Loucy (cell line): Measurements from ENCODE around the gene MSANTD4.
A peak's percentile ranks its signal among the peaks of the same experiment; 100 is the strongest.

Source experiments
- H2AFZ ChIP-seq: fragments of 200-600 bp; sonication (generic); 2 replicates; pipeline ENCODE4 v1.6.0; 2016; ENCODE audit warnings: antibody characterized with exemption, mild to moderate bottlenecking, low read length, moderate library complexity
- H3F3A ChIP-seq: fragments of 200-600 bp; 2 replicates; pipeline ENCODE4 v1.6.0; 2016; ENCODE audit warnings: antibody characterized with exemption, low read depth, mild to moderate bottlenecking
- H3K27me3 ChIP-seq: fragments of 200-600 bp; sonication (generic); 2 replicates; pipeline ENCODE4 v1.6.1; 2014; ENCODE audit warnings: low read length, mild to moderate bottlenecking; ENCODE audit not compliant: insufficient read depth, poor library complexity, severe bottlenecking
- H3K36me3 ChIP-seq: fragments of 200-600 bp; sonication (generic); 2 replicates; pipeline ENCODE4 v1.6.1; 2016; ENCODE audit warnings: low read length; ENCODE audit not compliant: insufficient read depth
- H3K4me1 ChIP-seq: fragments of 200-600 bp; sonication (generic); 2 replicates; pipeline ENCODE4 v1.5.1; 2014; ENCODE audit warnings: low read length, mild to moderate bottlenecking; ENCODE audit not compliant: insufficient read depth, poor library complexity, severe bottlenecking
- H3K4me2 ChIP-seq: fragments of 200-600 bp; sonication (generic); 2 replicates; pipeline ENCODE4 v1.6.0; 2014; ENCODE audit warnings: antibody characterized with exemption, low read length, low read depth, mild to moderate bottlenecking; ENCODE audit not compliant: poor library complexity, severe bottlenecking
- H3K4me3 ChIP-seq: fragments of 200-600 bp; sonication (generic); 2 replicates; pipeline ENCODE4 v1.5.1; 2014; ENCODE audit warnings: low read length, mild to moderate bottlenecking, mixed read lengths; ENCODE audit not compliant: poor library complexity, severe bottlenecking
- H3K79me2 ChIP-seq: fragments of 200-600 bp; sonication (generic); 2 replicates; pipeline ENCODE4 v1.6.1; 2014; ENCODE audit warnings: low read length; ENCODE audit not compliant: insufficient read depth
- H3K9ac ChIP-seq: fragments of 200-600 bp; sonication (generic); 2 replicates; pipeline ENCODE4 v1.6.0; 2014; ENCODE audit warnings: mild to moderate bottlenecking, low read depth, low read length, moderate library complexity; ENCODE audit not compliant: poor library complexity, severe bottlenecking
- H3K9me2 ChIP-seq: fragments of 200-600 bp; sonication (generic); replicated peaks from 2 replicates; pipeline ENCODE4 v1.6.1; 2016; ENCODE audit warnings: low read depth, low read length, mixed read lengths
- H3K9me3 ChIP-seq: fragments of 200-600 bp; sonication (generic); 2 replicates; pipeline ENCODE4 v1.6.1; 2014; ENCODE audit warnings: mild to moderate bottlenecking, antibody characterized with exemption, low read length, low read depth; ENCODE audit not compliant: insufficient read depth
- H4K20me1 ChIP-seq: fragments of 200-600 bp; sonication (generic); 2 replicates; pipeline ENCODE4 v1.6.0; 2014; ENCODE audit warnings: antibody characterized with exemption, low read length, mild to moderate bottlenecking; ENCODE audit not compliant: insufficient read depth, poor library complexity, severe bottlenecking
- EZH2phosphoT487 ChIP-seq: fragments of 200-600 bp; IDR thresholded peaks from 2 replicates; pipeline ENCODE4 v1.6.1; 2018; ENCODE audit warnings: antibody characterized with exemption, mild to moderate bottlenecking, moderate library complexity, borderline replicate concordance
- TF ChIP-seq, protein P1 (sequence below): fragments of 200-600 bp; sonication (generic); conservative IDR thresholded peaks from 2 replicates; pipeline ENCODE4 v1.5.1; 2014; ENCODE audit warnings: mild to moderate bottlenecking, antibody characterized with exemption, low read length

The MSANTD4 gene

DNA sequence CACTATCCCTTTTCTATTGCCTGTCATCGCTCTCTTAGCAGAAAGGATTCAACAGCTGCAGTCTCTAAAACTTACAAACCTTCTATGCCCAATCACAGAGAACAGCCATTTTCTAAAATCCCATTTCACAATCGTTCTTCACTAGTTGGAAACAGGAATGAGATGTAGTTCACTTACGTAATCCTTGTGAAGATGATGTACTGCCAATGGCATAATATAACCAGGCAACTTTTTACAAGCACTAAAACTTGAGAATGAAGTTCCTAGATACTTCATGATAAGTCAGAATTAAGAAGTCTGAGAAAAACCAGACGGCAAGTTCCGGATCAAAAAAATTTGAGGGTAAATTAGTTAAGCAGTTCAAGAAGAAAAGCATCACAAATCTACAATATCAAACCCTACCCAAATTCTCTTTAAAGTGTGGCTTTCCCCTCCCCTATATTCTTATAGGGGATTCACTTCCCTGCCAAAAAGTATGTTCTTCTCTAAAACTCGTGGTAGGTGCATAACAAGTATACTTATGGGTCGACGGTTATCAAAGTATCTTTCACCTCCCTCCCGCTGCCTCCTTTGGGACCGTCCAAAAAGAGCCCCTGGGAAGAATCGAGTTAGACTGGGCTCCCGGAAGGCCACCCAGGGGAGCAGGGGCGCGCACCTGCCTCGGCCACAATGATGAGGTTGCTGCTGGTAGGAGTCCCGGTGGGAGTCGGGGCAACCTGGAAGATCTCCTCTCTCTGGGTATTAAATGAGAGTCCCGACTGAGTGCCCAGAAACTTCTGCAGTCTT, 666 bp downstream of the MSANTD4 start:
- Histone ChIP-seq H3F3A (no peaks in the 10 kb centered on the region), H3K36me3 (no peaks in the 10 kb centered on the region), H3K79me2 (peaks cover 55% of the 10 kb centered on the region), H3K9me3 (no peaks in the 10 kb centered on the region), H3K4me2 (peak overlapping the region; percentile 84), H3K4me1 (peaks cover 57% of the 10 kb centered on the region), H2AFZ (peak overlapping the region; percentile 95), H3K27me3 (peaks cover 28% of the 10 kb centered on the region), H3K9ac (peak overlapping the region; percentile 76), H3K9me2 (no peaks in the 10 kb centered on the region), H4K20me1 (peaks cover 45% of the 10 kb centered on the region), H3K4me3 (peak overlapping the region; percentile 96)
- TF ChIP-seq EZH2phosphoT487: no peak
- TF ChIP-seq, protein P1, sequence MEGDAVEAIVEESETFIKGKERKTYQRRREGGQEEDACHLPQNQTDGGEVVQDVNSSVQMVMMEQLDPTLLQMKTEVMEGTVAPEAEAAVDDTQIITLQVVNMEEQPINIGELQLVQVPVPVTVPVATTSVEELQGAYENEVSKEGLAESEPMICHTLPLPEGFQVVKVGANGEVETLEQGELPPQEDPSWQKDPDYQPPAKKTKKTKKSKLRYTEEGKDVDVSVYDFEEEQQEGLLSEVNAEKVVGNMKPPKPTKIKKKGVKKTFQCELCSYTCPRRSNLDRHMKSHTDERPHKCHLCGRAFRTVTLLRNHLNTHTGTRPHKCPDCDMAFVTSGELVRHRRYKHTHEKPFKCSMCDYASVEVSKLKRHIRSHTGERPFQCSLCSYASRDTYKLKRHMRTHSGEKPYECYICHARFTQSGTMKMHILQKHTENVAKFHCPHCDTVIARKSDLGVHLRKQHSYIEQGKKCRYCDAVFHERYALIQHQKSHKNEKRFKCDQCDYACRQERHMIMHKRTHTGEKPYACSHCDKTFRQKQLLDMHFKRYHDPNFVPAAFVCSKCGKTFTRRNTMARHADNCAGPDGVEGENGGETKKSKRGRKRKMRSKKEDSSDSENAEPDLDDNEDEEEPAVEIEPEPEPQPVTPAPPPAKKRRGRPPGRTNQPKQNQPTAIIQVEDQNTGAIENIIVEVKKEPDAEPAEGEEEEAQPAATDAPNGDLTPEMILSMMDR: no peak

DNA sequence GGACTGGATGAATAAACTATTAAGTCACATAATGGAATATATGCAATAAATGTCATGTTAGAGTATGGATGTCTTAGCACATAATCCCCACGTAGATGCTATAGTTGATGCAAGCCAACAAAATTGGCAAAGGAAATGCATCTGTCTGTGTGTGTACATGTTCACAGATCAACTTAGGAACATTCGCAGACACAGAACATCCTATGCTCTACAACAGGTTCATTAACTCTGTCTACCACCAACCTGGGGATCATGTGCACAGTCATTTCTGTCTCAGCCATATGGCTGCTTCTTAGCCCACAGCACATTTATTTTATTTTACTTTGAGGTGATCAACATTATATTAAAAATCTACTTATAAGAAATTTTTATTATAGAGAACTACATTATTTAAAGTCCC, 4.9 kb downstream of the MSANTD4 start:
- H3K36me3 ChIP-seq: no peaks in the 10 kb centered on the region
- H3K9me2 ChIP-seq: no peaks in the 10 kb centered on the region

DNA sequence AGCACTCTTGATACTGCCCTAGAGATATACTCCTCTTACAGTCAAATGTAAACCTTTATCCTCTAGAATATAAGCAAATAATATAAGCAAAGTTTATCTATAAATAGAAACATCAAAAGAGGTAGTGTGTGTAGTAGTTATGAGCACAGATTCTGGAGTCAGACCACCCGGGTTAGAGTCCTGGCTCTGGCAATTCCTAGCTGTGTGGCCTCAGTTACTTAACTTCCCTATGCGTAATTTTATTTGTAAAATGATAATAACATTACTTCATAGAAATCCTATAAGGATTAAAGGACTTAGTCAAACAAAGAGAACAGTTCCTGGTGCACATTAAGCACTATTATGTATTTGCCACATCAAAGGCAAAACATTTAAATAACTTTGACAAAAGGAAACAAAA, 7.0 kb downstream of the MSANTD4 start:
- peak overlapping the region; percentile 16 for H3K4me3 ChIP-seq
- H3K27me3 ChIP-seq: no peaks in the 10 kb centered on the region
- no peaks in the 10 kb centered on the region for H3F3A ChIP-seq
- peaks cover 8% of the 10 kb centered on the region for H3K36me3 ChIP-seq
- H3K4me2 ChIP-seq: peak overlapping the region; percentile 84
- no peak overlapping the region for H3K9ac ChIP-seq
- peaks cover 65% of the 10 kb centered on the region for H4K20me1 ChIP-seq
- peaks cover 85% of the 10 kb centered on the region for H3K79me2 ChIP-seq
- H2AFZ ChIP-seq: no peak overlapping the region
- TF ChIP-seq, protein P1: no peak
- no peak for TF ChIP-seq EZH2phosphoT487
- H3K9me2 ChIP-seq: no peaks in the 10 kb centered on the region
- no peaks in the 10 kb centered on the region for H3K9me3 ChIP-seq
- H3K4me1 ChIP-seq: peaks cover 54% of the 10 kb centered on the region

More for the DNA sequence above, 4.9 kb downstream of the MSANTD4 start:
- peaks cover 66% of the 10 kb centered on the region for H3K4me1 ChIP-seq
- H3K4me3 ChIP-seq: peak overlapping the region; percentile 96
- H3K9ac ChIP-seq: peak overlapping the region; percentile 14
- peak overlapping the region; percentile 84 for H3K4me2 ChIP-seq
- H3K27me3 ChIP-seq: no peaks in the 10 kb centered on the region
- no peak overlapping the region for H2AFZ ChIP-seq
- TF ChIP-seq EZH2phosphoT487: no peak
- TF ChIP-seq, protein P1: no peak
- peaks cover 67% of the 10 kb centered on the region for H4K20me1 ChIP-seq
- H3K9me3 ChIP-seq: no peaks in the 10 kb centered on the region
- peaks cover 89% of the 10 kb centered on the region for H3K79me2 ChIP-seq
- H3F3A ChIP-seq: no peaks in the 10 kb centered on the region
